Activated T-helper 1 cell treated with anti-CD3 and anti-CD28 coated beads, Interleukin-12 subunit alpha, Interleukin-12 subunit beta, Interleukin-2, Interleukin-4 antibody, amounts not matched to agents 30 ng/mL and 10 ng/mL and 1 ng/mL, durations not matched to agents 14 hours and 24 hours and 36 hours (primary cell): ENCODE data around the gene NDUFA8. TPM values are rescaled to one million over a fixed set of nuclear protein-coding genes. Genes with fewer than 3 reads are reported as not detected.
A peak's percentile ranks its signal among the peaks of the same experiment; 100 is the strongest.

ENCODE experiments used
- DNase-seq: peaks from one replicate; pipeline ENCODE4 v3.0.0; 2021; ENCODE audit warnings: low spot score
- H3K27ac Mint-ChIP-seq: one replicate; pipeline ENCODE4 v1.8.0; 2021; ENCODE audit warnings: mild to moderate bottlenecking, mixed read lengths
- H3K27me3 Mint-ChIP-seq: one replicate; pipeline ENCODE4 v1.8.0; 2022; ENCODE audit warnings: mild to moderate bottlenecking, moderate library complexity, mixed read lengths; ENCODE audit not compliant: insufficient read depth
- H3K36me3 Mint-ChIP-seq: one replicate; pipeline ENCODE4 v1.8.0; 2021; ENCODE audit warnings: low read depth, mixed read lengths
- H3K4me1 Mint-ChIP-seq: one replicate; pipeline ENCODE4 v1.8.0; 2021; ENCODE audit warnings: low read depth, mixed read lengths
- H3K4me3 Mint-ChIP-seq: one replicate; pipeline ENCODE4 v1.8.0; 2021; ENCODE audit warnings: mild to moderate bottlenecking, moderate library complexity, mixed read lengths
- H3K9me3 Mint-ChIP-seq: one replicate; pipeline ENCODE4 v1.8.0; 2021; ENCODE audit warnings: mixed read lengths
- intact Hi-C: fragments of 100-400 bp; cut with micrococcal nuclease; formaldehyde crosslinking; loops from one replicate; pipeline ENCODE4 v1.15.1; 2024
- total RNA-seq: library from RNA; stranded (reverse); gene quantifications from 2 replicates; pipeline ENCODE4 v1.2.3, GENCODE V29; 2022

NDUFA8 gene
- total RNA-seq, result 49.6 and 51.6 TPM in 2 replicates

- Mint-ChIP-seq H3K36me3 (peaks cover 3% of the 10 kb centered on the region), H3K27ac (peak within 1 kb of the TSS; percentile 87), H3K27me3 (peaks cover 12% of the 10 kb centered on the region), H3K4me1 (peaks cover 35% of the 10 kb centered on the region), H3K9me3 (peaks cover 6% of the 10 kb centered on the region), H3K4me3 (peak within 1 kb of the TSS; percentile 93)
- peak; percentile 95 for DNase-seq
- intact Hi-C loops, result loop anchor here (1.0 kb wide), 6 partner anchors 55 to 669 kb away; partner anchors contain the start of genes MRRF, PDCL, RBM18 and TTLL11
Observed at GRCh38 chr9:122159026-122159924, at the start of gene NDUFA8, which contains the start of gene MORN5. TSS of gene NDUFA8 (minus strand) at chr9:122159779. CDS start at chr9:122159677, 102 bp downstream. TSS of gene MORN5 (plus strand) at chr9:122159908. CDS start at chr9:122159973, 65 bp downstream.

- Mint-ChIP-seq H3K4me3 (no peak overlapping the region), H3K4me1 (no peaks in the 10 kb centered on the region), H3K27me3 (peaks cover 21% of the 10 kb centered on the region), H3K27ac (no peak overlapping the region), H3K36me3 (no peaks in the 10 kb centered on the region), H3K9me3 (no peaks in the 10 kb centered on the region)
- no peak for DNase-seq
- intact Hi-C loops, result no loop called here
Observed at GRCh38 chr9:122207096-122207495, 47.5 kb upstream of the NDUFA8 start.

GRCh38 chr9:122206118-122207046 is 46.8 kb upstream of the NDUFA8 start:
- H3K4me3 Mint-ChIP-seq, result no peak overlapping the region
- H3K9me3 Mint-ChIP-seq, result no peaks in the 10 kb centered on the region
- H3K27ac Mint-ChIP-seq, result no peak overlapping the region
- H3K27me3 Mint-ChIP-seq, result peaks cover 13% of the 10 kb centered on the region
- no peaks in the 10 kb centered on the region for H3K4me1 Mint-ChIP-seq
- DNase-seq, result no peak
- intact Hi-C loops, result no loop called here
- no peaks in the 10 kb centered on the region for H3K36me3 Mint-ChIP-seq

- Mint-ChIP-seq H3K4me1 (no peaks in the 10 kb centered on the region), H3K27me3 (peaks cover 9% of the 10 kb centered on the region), H3K4me3 (no peak overlapping the region), H3K36me3 (no peaks in the 10 kb centered on the region), H3K9me3 (no peaks in the 10 kb centered on the region), H3K27ac (no peak overlapping the region)
- no peak for DNase-seq
- intact Hi-C loops, result no loop called here
Observed at GRCh38 chr9:122205176-122205575, 45.6 kb upstream of the NDUFA8 start.

- no peak for DNase-seq
- H3K27ac Mint-ChIP-seq, result no peak overlapping the region
- peaks cover 7% of the 10 kb centered on the region for H3K27me3 Mint-ChIP-seq
- H3K4me1 Mint-ChIP-seq, result no peaks in the 10 kb centered on the region
- intact Hi-C loops, result no loop called here
- no peak overlapping the region for H3K4me3 Mint-ChIP-seq
- H3K36me3 Mint-ChIP-seq, result no peaks in the 10 kb centered on the region
- H3K9me3 Mint-ChIP-seq, result no peaks in the 10 kb centered on the region
Observed at GRCh38 chr9:122204491-122204890, 44.9 kb upstream of the NDUFA8 start.

GRCh38 chr9:122204055-122204454 is 44.5 kb upstream of the NDUFA8 start:
- DNase-seq, result no peak
- no peak overlapping the region for H3K27ac Mint-ChIP-seq
- no peaks in the 10 kb centered on the region for H3K9me3 Mint-ChIP-seq
- H3K27me3 Mint-ChIP-seq, result peaks cover 7% of the 10 kb centered on the region
- H3K36me3 Mint-ChIP-seq, result no peaks in the 10 kb centered on the region
- no peak overlapping the region for H3K4me3 Mint-ChIP-seq
- intact Hi-C loops, result no loop called here
- H3K4me1 Mint-ChIP-seq, result no peaks in the 10 kb centered on the region

- no peaks in the 10 kb centered on the region for H3K36me3 Mint-ChIP-seq
- H3K27ac Mint-ChIP-seq, result no peak overlapping the region
- no peak for DNase-seq
- H3K9me3 Mint-ChIP-seq, result no peaks in the 10 kb centered on the region
- no peak overlapping the region for H3K4me3 Mint-ChIP-seq
- peaks cover 2% of the 10 kb centered on the region for H3K27me3 Mint-ChIP-seq
- H3K4me1 Mint-ChIP-seq, result no peaks in the 10 kb centered on the region
- intact Hi-C loops, result no loop called here
Observed at GRCh38 chr9:122202111-122202510, 42.5 kb upstream of the NDUFA8 start.

- Mint-ChIP-seq H3K27ac (no peak overlapping the region), H3K4me1 (no peaks in the 10 kb centered on the region), H3K27me3 (peaks cover 5% of the 10 kb centered on the region), H3K4me3 (no peak overlapping the region), H3K9me3 (no peaks in the 10 kb centered on the region), H3K36me3 (no peaks in the 10 kb centered on the region)
- no peak for DNase-seq
- intact Hi-C loops, result no loop called here
Observed at GRCh38 chr9:122201641-122202040, 42.1 kb upstream of the NDUFA8 start.

- Mint-ChIP-seq H3K36me3 (no peaks in the 10 kb centered on the region), H3K9me3 (no peaks in the 10 kb centered on the region), H3K27ac (no peak overlapping the region), H3K27me3 (peaks cover 5% of the 10 kb centered on the region), H3K4me1 (no peaks in the 10 kb centered on the region), H3K4me3 (no peak overlapping the region)
- intact Hi-C loops, result no loop called here
- DNase-seq, result no peak
Observed at GRCh38 chr9:122200960-122201595, 41.5 kb upstream of the NDUFA8 start.

GRCh38 chr9:122197882-122198281 is 38.3 kb upstream of the NDUFA8 start:
- no peak overlapping the region for H3K27ac Mint-ChIP-seq
- no peak overlapping the region for H3K4me3 Mint-ChIP-seq
- no peak for DNase-seq
- intact Hi-C loops, result no loop called here
- peaks cover 5% of the 10 kb centered on the region for H3K27me3 Mint-ChIP-seq
- H3K9me3 Mint-ChIP-seq, result no peaks in the 10 kb centered on the region
- no peaks in the 10 kb centered on the region for H3K36me3 Mint-ChIP-seq
- no peaks in the 10 kb centered on the region for H3K4me1 Mint-ChIP-seq

- Mint-ChIP-seq H3K4me3 (no peak overlapping the region), H3K27me3 (peaks cover 5% of the 10 kb centered on the region), H3K27ac (no peak overlapping the region), H3K9me3 (no peaks in the 10 kb centered on the region), H3K4me1 (no peaks in the 10 kb centered on the region), H3K36me3 (no peaks in the 10 kb centered on the region)
- DNase-seq, result no peak
- intact Hi-C loops, result no loop called here
Observed at GRCh38 chr9:122197426-122197825, 37.8 kb upstream of the NDUFA8 start.

- Mint-ChIP-seq H3K4me1 (no peaks in the 10 kb centered on the region), H3K27me3 (peaks cover 5% of the 10 kb centered on the region), H3K4me3 (no peak overlapping the region), H3K36me3 (no peaks in the 10 kb centered on the region), H3K9me3 (no peaks in the 10 kb centered on the region), H3K27ac (no peak overlapping the region)
- intact Hi-C loops, result no loop called here
- no peak for DNase-seq
Observed at GRCh38 chr9:122195875-122196274, 36.3 kb upstream of the NDUFA8 start.
